CD4-positive, alpha-beta memory T cell (primary cell): ENCODE measurements around the gene TCF23. TPM values are rescaled to one million over a fixed set of nuclear protein-coding genes. Genes with fewer than 3 reads are reported as not detected.
A peak's percentile ranks its signal among the peaks of the same experiment; 100 is the strongest.

Experiments
- CTCF ChIA-PET: fragments of 350-600 bp; sonication (Branson Sonifier 250); formaldehyde crosslinking; loops from one replicate; lab custom pipeline; 2021; ENCODE audit warnings: inconsistent platforms; ENCODE audit not compliant: partially characterized antibody; lab: Charles Lee
- POLR2A ChIA-PET: fragments of 350-600 bp; sonication (Branson Sonifier 250); formaldehyde crosslinking; loops from one replicate; lab custom pipeline; 2021; ENCODE audit not compliant: partially characterized antibody; lab: Charles Lee
- DNase-seq, 5 donors: peaks; one replicate each; pipeline versions ENCODE4 v3.0.0 to v3.0.0-alpha.2; 2020 to 2022; ENCODE audit warnings: mixed read lengths in 1 of 5
- H3K27ac ChIP-seq: one replicate; pipeline ENCODE4 v1.7.0; 2013; ENCODE audit warnings: low read depth, low read length
- H3K27me3 ChIP-seq: 2 replicates; pipeline ENCODE4 v1.7.0; 2013; ENCODE audit warnings: mild to moderate bottlenecking, low read length, moderate library complexity; ENCODE audit not compliant: insufficient read depth
- H3K36me3 ChIP-seq: 2 replicates; pipeline ENCODE4 v1.7.0; 2013; ENCODE audit warnings: mild to moderate bottlenecking, low read length, moderate library complexity; ENCODE audit not compliant: insufficient read depth
- H3K4me1 ChIP-seq: 2 replicates; pipeline ENCODE4 v1.7.0; 2013; ENCODE audit warnings: mild to moderate bottlenecking, low read length, moderate library complexity; ENCODE audit not compliant: insufficient read depth
- H3K4me3 ChIP-seq, 2 donors: one replicate each; pipeline ENCODE4 v1.7.0; 2013; ENCODE audit warnings: low read length in 2 of 2, mild to moderate bottlenecking in 1 of 2
- H3K9me3 ChIP-seq, 2 donors: one replicate each; pipeline ENCODE4 v1.7.0; 2013; ENCODE audit warnings: low read length in 2 of 2, control low read depth in 1 of 2; ENCODE audit not compliant: control insufficient read depth in 1 of 2
- H3K27ac Mint-ChIP-seq, 7 donors: one replicate each; pipeline ENCODE4 v1.8.0; 2020 to 2021; ENCODE audit warnings: mixed read lengths in 7 of 7, mild to moderate bottlenecking in 6 of 7, inconsistent platforms in 3 of 7, moderate library complexity in 3 of 7
- H3K27me3 Mint-ChIP-seq, 2 donors: one replicate each; pipeline ENCODE4 v1.8.0; 2020 to 2021; ENCODE audit warnings: mixed read lengths in 2 of 2
- H3K36me3 Mint-ChIP-seq, 2 donors: one replicate each; pipeline ENCODE4 v1.8.0; 2020 to 2021; ENCODE audit warnings: mixed read lengths in 2 of 2, inconsistent platforms in 1 of 2, mild to moderate bottlenecking in 1 of 2
- H3K4me1 Mint-ChIP-seq, 4 donors: one replicate each; pipeline ENCODE4 v1.8.0; 2020 to 2021; ENCODE audit warnings: mixed read lengths in 4 of 4, mild to moderate bottlenecking in 1 of 4
- H3K4me3 Mint-ChIP-seq, 8 donors: one replicate each; pipeline ENCODE4 v1.8.0; 2020 to 2021; ENCODE audit warnings: mixed read lengths in 8 of 8, mild to moderate bottlenecking in 7 of 8, moderate library complexity in 6 of 8, inconsistent platforms in 3 of 8
- H3K9me3 Mint-ChIP-seq, 8 donors: one replicate each; pipeline ENCODE4 v1.8.0; 2020 to 2021; ENCODE audit warnings: mixed read lengths in 8 of 8, mild to moderate bottlenecking in 5 of 8, inconsistent platforms in 3 of 8, moderate library complexity in 1 of 8
- intact Hi-C: fragments of 100-400 bp; cut with micrococcal nuclease; formaldehyde crosslinking; loops from one replicate; pipeline ENCODE4 v1.15.1; 2023
- polyA plus RNA-seq, 2 donors: library from polyadenylated mRNA; unstranded; fragments of 300-500 nt; fragmentation: Illumina TruSeq; gene quantifications; one replicate each; pipeline ENCODE4 v1.2.3, GENCODE V29; 2021
- total RNA-seq, 2 experiments: library from RNA; stranded (reverse); gene quantifications; one replicate each; pipeline ENCODE4 v1.2.3, GENCODE V29; 2021

Gene TCF23
- total and polyA plus RNA-seq, 4 experiments from 2014 or later: not detected

- H3K4me1 Mint-ChIP-seq: peaks cover 11 to 30% (median 18%) of the 10 kb centered on the region in 4 donors
- peak overlapping the region in 1 of 7 donors; percentile 29 for H3K27ac Mint-ChIP-seq
- no peak overlapping the region for H3K4me3 ChIP-seq
- POLR2A ChIA-PET: interaction anchor here (4.8 kb wide), 1 partner anchor 12 kb away, joined by 99 read pairs; the partner anchor contains the start of gene PREB
- H3K9me3 ChIP-seq: no peaks in the 10 kb centered on the region
- CTCF ChIA-PET: interaction anchor here (3.8 kb wide), 1 partner anchor 12 kb away, joined by 26 read pairs; the partner anchor contains the start of gene PREB
- peaks cover 10% of the 10 kb centered on the region for H3K27me3 ChIP-seq
- peak overlapping the region in 4 of 8 donors; percentile 39 to 96 (median 67) for H3K4me3 Mint-ChIP-seq
- H3K9me3 Mint-ChIP-seq: no peaks in the 10 kb centered on the region
- H3K36me3 Mint-ChIP-seq: peaks cover 0 to 2% of the 10 kb centered on the region in 2 donors
- H3K36me3 ChIP-seq: no peaks in the 10 kb centered on the region
- peaks cover 18 to 19% of the 10 kb centered on the region in 2 donors for H3K27me3 Mint-ChIP-seq
- no peak for DNase-seq
- H3K27ac ChIP-seq: no peak overlapping the region
- H3K4me1 ChIP-seq: peaks cover 23% of the 10 kb centered on the region
- intact Hi-C loops: no loop called here
These were observed 26.9 kb upstream of the TCF23 start for GRCh38 chr2:27121906-27122305.

- peak overlapping the region; percentile 82 to 96 (median 91) for H3K4me3 Mint-ChIP-seq
- Histone ChIP-seq H3K4me1 (peaks cover 23% of the 10 kb centered on the region), H3K9me3 (no peaks in the 10 kb centered on the region), H3K27me3 (peaks cover 10% of the 10 kb centered on the region), H3K27ac (peak overlapping the region; percentile 41), H3K36me3 (no peaks in the 10 kb centered on the region), H3K4me3 (peak overlapping the region in 1 of 2 donors; percentile 70)
- H3K36me3 Mint-ChIP-seq: peaks cover 0 to 2% of the 10 kb centered on the region in 2 donors
- ChIA-PET POLR2A (interaction anchor here (1.2 to 4.8 kb wide), 4 partner anchors 10 to 72 kb away, joined by 5 to 99 read pairs (median 6); partner anchors contain the start of genes AGBL5, KHK and PREB), CTCF (interaction anchor here (0.6 to 3.8 kb wide), 8 partner anchors 11 to 289 kb away, joined by 3 to 26 read pairs (median 4); partner anchors contain the start of gene PREB)
- no peak for DNase-seq
- peaks cover 11 to 30% (median 18%) of the 10 kb centered on the region in 4 donors for H3K4me1 Mint-ChIP-seq
- intact Hi-C loops: loop anchor here (1.0 kb wide), 1 partner anchor 12 kb away; the partner anchor contains the start of gene PREB
- H3K27me3 Mint-ChIP-seq: peaks cover 13 to 16% of the 10 kb centered on the region in 2 donors
- H3K9me3 Mint-ChIP-seq: no peaks in the 10 kb centered on the region
- peak overlapping the region; percentile 60 to 92 (median 82) for H3K27ac Mint-ChIP-seq
These were observed 26.0 kb upstream of the TCF23 start for GRCh38 chr2:27122791-27123190.

- no peaks in the 10 kb centered on the region for H3K9me3 ChIP-seq
- DNase-seq: peak; percentile 49 to 76 (median 56)
- no peaks in the 10 kb centered on the region for H3K36me3 ChIP-seq
- H3K4me1 Mint-ChIP-seq: peaks cover 11 to 30% (median 18%) of the 10 kb centered on the region in 4 donors
- ChIA-PET POLR2A (interaction anchor here (0.6 to 4.8 kb wide), 7 partner anchors 10 to 152 kb away, joined by 3 to 99 read pairs (median 5); partner anchors contain the start of genes AGBL5, KHK and PREB), CTCF (interaction anchor here (0.5 to 3.8 kb wide), 11 partner anchors 10 to 289 kb away, joined by 3 to 26 read pairs (median 4); partner anchors contain the start of gene PREB)
- peaks cover 11 to 16% of the 10 kb centered on the region in 2 donors for H3K27me3 Mint-ChIP-seq
- H3K9me3 Mint-ChIP-seq: no peaks in the 10 kb centered on the region
- peak within 1 kb of the TSS; percentile 82 to 96 (median 91) for H3K4me3 Mint-ChIP-seq
- H3K27me3 ChIP-seq: peaks cover 5% of the 10 kb centered on the region
- peaks cover 0 to 2% of the 10 kb centered on the region in 2 donors for H3K36me3 Mint-ChIP-seq
- intact Hi-C loops: loop anchor here (1.0 kb wide), 1 partner anchor 11 kb away; the partner anchor contains the start of gene PREB
- H3K4me1 ChIP-seq: peaks cover 19% of the 10 kb centered on the region
- H3K27ac ChIP-seq: peak within 1 kb of the TSS; percentile 41
- H3K4me3 ChIP-seq: peak within 1 kb of the TSS; percentile 55 to 70
- H3K27ac Mint-ChIP-seq: peak within 1 kb of the TSS; percentile 77 to 92 (median 88)
These were observed 25.3 kb upstream of the TCF23 start, which contains the start of gene ABHD1 for GRCh38 chr2:27123302-27124150. ABHD1 (plus strand) TSS chr2:27123815; CDS start chr2:27123949, 134 bp downstream.

GRCh38 chr2:27125104-27125503 lies 23.7 kb upstream of the TCF23 start:
- peaks cover 2 to 5% of the 10 kb centered on the region in 2 donors for H3K27me3 Mint-ChIP-seq
- H3K4me3 ChIP-seq: no peak overlapping the region
- H3K36me3 ChIP-seq: peaks cover 1% of the 10 kb centered on the region
- no peaks in the 10 kb centered on the region for H3K9me3 ChIP-seq
- DNase-seq: no peak
- H3K4me1 Mint-ChIP-seq: peaks cover 8 to 35% (median 13%) of the 10 kb centered on the region in 4 donors
- H3K27me3 ChIP-seq: no peaks in the 10 kb centered on the region
- H3K4me1 ChIP-seq: peaks cover 14% of the 10 kb centered on the region
- intact Hi-C loops: no loop called here
- peak overlapping the region in 2 of 8 donors; percentile 6 to 19 for H3K4me3 Mint-ChIP-seq
- peak overlapping the region in 1 of 7 donors; percentile 44 for H3K27ac Mint-ChIP-seq
- CTCF ChIA-PET: interaction anchor here (1.3 to 3.8 kb wide), 3 partner anchors 8 to 154 kb away, joined by 4 to 26 read pairs (median 8); partner anchors contain the start of gene PREB
- H3K9me3 Mint-ChIP-seq: no peaks in the 10 kb centered on the region
- peaks cover 7 to 13% of the 10 kb centered on the region in 2 donors for H3K36me3 Mint-ChIP-seq
- H3K27ac ChIP-seq: no peak overlapping the region
- POLR2A ChIA-PET: interaction anchor here (0.7 to 4.8 kb wide), 2 partner anchors 9 to 88 kb away, joined by 4 to 99 read pairs; partner anchors contain the start of gene PREB

GRCh38 chr2:27126252-27126710 lies 22.5 kb upstream of the TCF23 start:
- Mint-ChIP-seq H3K27ac (peak overlapping the region in 2 of 7 donors; percentile 23 to 42), H3K4me3 (peak overlapping the region in 2 of 8 donors; percentile 52 to 54), H3K4me1 (peaks cover 9 to 35% (median 13%) of the 10 kb centered on the region in 4 donors), H3K27me3 (no peaks in the 10 kb centered on the region), H3K9me3 (no peaks in the 10 kb centered on the region), H3K36me3 (peaks cover 8 to 25% of the 10 kb centered on the region in 2 donors)
- peaks cover 14% of the 10 kb centered on the region for H3K4me1 ChIP-seq
- no peak for DNase-seq
- no peaks in the 10 kb centered on the region for H3K27me3 ChIP-seq
- H3K4me3 ChIP-seq: no peak overlapping the region
- ChIA-PET POLR2A (interaction anchor here (4.8 kb wide), 1 partner anchor 8 kb away, joined by 99 read pairs; the partner anchor contains the start of gene PREB), CTCF (no interaction called here)
- intact Hi-C loops: no loop called here
- H3K36me3 ChIP-seq: peaks cover 12% of the 10 kb centered on the region
- H3K9me3 ChIP-seq: no peaks in the 10 kb centered on the region
- no peak overlapping the region for H3K27ac ChIP-seq

- DNase-seq: no peak
- intact Hi-C loops: no loop called here
- Histone ChIP-seq H3K4me3 (no peak overlapping the region), H3K36me3 (peaks cover 23% of the 10 kb centered on the region), H3K27ac (no peak overlapping the region), H3K4me1 (peaks cover 20% of the 10 kb centered on the region), H3K27me3 (no peaks in the 10 kb centered on the region), H3K9me3 (no peaks in the 10 kb centered on the region)
- H3K27ac Mint-ChIP-seq: peak overlapping the region in 1 of 7 donors; percentile 77
- POLR2A ChIA-PET: no interaction called here
- H3K4me3 Mint-ChIP-seq: no peak overlapping the region
- H3K4me1 Mint-ChIP-seq: peaks cover 10 to 27% (median 19%) of the 10 kb centered on the region in 4 donors
- no peaks in the 10 kb centered on the region for H3K27me3 Mint-ChIP-seq
- H3K36me3 Mint-ChIP-seq: peaks cover 8 to 35% of the 10 kb centered on the region in 2 donors
- CTCF ChIA-PET: no interaction called here
- no peaks in the 10 kb centered on the region for H3K9me3 Mint-ChIP-seq
These were observed 20.7 kb upstream of the TCF23 start for GRCh38 chr2:27127883-27128667.
